Left ventricle myocardium superior (tissue), 1 donor: ENCODE results near the gene HDAC9. TPM values are rescaled to one million over a fixed set of nuclear protein-coding genes. Genes with fewer than 3 reads are reported as not detected.
A peak's percentile ranks its signal among the peaks of the same experiment; 100 is the strongest.

ENCODE experiments used
- ATAC-seq: fragments of 200-7000 bp; cut with Tn5 transposase; one replicate; pipeline ENCODE4 v1.9.1; 2020; ENCODE audit warnings: mild to moderate bottlenecking, moderate library complexity
- DNase-seq: peaks from one replicate; pipeline ENCODE4 v3.0.0-alpha.2; 2020
- intact Hi-C: fragments of 100-400 bp; cut with micrococcal nuclease; formaldehyde crosslinking; loops from one replicate; pipeline ENCODE4 v1.11.0; 2022
- total RNA-seq: library from RNA; stranded (reverse); fragmentation: NEBNext Ultra II Directional; extraction: Animal tissue kit (Norgen Biotek cat#: 25700); gene quantifications from one replicate; pipeline ENCODE4 v1.2.1, GENCODE V29; 2021
- donor health status: DM: no; HTN: yes; CAD: no; lungs with severe emphysema.

Gene HDAC9
- total RNA-seq, 1 donor from 2014 or later, result 30.7 TPM

DNA sequence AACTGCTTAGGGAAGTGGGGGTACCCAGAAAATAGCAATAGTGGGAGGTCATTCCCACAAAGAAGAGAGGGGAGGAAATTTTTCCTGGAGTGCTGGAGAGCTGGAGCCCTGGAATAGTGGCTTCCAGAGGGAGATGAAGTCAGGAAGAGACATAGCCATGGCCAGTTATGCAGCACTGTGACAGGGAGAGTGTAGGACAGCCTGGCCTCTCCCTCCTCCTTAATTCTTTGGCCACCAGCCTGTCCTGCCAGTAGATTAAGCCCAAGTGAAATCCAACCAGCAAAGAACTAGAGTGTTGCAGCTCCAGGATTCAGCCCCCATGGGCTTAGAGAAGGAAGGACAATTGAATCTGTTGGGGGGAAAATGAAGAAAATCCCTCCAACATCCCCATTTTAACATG, 130.5 kb downstream of the HDAC9 start:
- intact Hi-C loops, result no loop called here
- no peak for DNase-seq
- ATAC-seq, result peak; percentile 63

DNA sequence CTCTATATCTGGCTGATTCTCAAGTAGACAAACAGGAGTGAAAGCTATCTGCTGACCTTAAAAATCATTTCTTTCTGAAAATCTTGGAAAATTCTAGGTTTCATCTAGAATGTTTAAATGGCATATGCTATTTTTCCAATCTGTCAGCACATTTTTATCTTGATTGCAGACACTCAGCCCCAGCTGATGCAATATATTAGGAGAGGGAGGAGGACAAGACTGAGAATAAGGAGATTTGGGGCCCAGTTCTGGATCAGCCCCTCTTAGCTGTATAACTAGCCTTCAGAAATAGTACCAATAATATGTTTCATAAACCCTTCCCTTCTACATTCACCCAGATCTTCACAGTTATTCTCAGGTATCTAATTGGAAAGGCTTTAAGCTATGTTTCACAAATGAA, 131.2 kb downstream of the HDAC9 start:
- DNase-seq, result no peak
- intact Hi-C loops, result no loop called here
- ATAC-seq, result no peak

DNA sequence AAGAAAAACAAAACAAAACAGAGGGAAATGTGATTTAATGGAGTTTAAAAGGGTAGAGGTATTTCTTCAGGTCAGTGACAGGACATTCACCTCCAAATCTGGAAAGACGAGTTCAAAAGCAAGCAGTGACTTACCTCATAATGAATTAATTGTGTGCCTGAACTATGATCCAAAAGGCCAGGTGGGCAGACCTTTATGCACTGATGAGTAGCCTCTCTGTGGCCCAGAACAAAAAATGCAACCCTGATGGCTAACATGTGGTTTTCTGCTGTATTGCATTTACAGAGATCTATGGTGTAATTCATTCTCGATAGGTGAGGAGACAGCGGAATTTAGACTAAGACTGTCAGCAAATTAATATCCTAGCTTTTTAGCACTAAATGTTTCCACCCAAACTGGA, 142.0 kb downstream of the HDAC9 start:
- DNase-seq (no peak), ATAC-seq (no peak)
- intact Hi-C loops, result no loop called here

DNA sequence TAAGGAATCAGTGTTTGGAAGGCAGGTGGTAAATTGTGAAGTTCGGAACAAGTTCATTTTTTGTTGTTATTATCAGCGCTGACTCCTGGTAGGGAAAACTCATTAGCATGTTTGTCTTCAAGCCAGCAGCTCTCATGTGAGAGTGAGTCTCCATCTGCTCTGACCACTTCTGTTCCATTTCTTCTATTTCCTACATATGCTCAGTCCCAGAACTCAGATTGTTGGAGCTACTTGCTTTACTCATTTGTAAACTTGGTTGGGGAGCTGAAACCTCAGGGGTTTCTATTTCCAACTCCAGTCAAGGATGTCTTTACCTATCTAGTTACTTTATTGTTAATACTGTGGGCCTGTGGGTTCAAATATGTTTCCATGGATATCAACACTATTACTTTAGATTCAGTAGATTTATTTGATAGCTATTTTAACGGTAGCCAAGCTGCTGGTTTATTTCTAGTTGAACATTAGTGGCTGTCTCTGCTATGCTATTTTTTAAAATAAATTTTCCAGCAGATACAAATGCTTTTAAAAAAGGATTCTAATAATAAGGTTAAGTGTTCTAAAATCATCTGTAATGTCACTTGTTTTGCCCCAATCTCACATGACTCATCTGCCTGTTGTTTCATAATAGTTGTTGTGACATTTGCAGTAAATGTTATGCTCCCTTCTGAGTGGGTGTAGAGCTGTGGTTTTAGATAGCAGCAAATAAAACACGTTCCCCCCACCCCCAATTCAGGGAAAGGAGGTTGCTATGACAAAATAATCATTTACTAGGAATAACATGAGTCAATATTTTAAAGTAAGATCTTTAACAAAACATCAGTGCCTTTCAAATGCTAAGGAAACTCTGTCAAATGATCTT, 143.3 kb downstream of the HDAC9 start:
- DNase-seq (no peak), ATAC-seq (peak; percentile 53)
- intact Hi-C loops, result no loop called here

DNA sequence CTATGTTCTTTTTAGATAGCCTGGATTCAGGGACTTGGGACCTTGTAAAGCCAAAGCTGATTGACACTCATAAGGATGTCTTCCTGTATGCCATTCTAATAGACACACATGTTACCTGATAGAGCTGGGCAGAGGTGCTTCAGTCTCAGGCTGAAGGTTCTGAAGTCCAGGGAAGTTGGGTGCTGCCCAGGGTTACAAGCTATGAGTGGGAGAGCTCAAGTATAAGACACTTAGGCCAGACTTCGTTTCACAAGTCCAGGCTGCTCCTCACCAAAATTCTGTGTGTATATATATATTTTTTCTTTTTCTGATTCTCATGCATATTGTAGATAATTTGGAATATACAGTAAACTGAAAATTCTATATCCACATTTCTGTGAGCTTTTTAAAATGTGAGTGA, 144.2 kb downstream of the HDAC9 start:
- intact Hi-C loops, result no loop called here
- ATAC-seq (no peak), DNase-seq (no peak)

DNA sequence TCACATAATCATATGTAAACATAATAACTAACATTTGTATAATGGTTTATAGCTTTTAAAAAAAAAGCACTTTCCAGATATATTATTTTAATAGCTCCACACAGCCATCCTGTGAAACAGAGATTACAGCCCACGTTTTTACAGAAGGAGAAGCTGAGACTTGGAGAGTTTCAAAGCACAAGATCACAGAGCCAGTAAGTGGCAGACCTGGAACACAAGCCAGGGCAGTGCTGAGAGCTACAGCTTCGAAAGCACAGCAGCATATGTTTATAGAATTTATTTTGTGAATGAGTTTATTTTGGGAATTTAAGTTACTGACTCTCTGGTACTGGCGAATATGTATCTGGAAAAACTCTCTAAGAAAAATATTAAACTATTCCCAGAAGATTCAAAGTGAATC, 149.4 kb downstream of the HDAC9 start:
- DNase-seq (no peak), ATAC-seq (no peak)
- intact Hi-C loops, result no loop called here

DNA sequence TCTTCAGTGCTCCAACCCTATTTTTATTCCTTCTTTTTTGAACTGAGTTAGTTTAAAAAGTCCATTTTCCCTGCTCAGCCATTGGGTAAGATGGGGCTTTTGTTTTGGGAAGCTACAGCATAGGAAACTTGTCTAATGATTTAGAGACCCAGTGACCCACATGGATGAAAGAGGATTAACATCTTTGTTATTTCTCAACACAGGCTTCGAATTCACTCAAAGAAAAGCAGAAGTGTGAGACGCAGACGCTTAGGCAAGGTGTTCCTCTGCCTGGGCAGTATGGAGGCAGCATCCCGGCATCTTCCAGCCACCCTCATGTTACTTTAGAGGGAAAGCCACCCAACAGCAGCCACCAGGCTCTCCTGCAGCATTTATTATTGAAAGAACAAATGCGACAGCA, 152.0 kb downstream of the HDAC9 start:
- no peak for ATAC-seq
- intact Hi-C loops, result no loop called here
- no peak for DNase-seq

DNA sequence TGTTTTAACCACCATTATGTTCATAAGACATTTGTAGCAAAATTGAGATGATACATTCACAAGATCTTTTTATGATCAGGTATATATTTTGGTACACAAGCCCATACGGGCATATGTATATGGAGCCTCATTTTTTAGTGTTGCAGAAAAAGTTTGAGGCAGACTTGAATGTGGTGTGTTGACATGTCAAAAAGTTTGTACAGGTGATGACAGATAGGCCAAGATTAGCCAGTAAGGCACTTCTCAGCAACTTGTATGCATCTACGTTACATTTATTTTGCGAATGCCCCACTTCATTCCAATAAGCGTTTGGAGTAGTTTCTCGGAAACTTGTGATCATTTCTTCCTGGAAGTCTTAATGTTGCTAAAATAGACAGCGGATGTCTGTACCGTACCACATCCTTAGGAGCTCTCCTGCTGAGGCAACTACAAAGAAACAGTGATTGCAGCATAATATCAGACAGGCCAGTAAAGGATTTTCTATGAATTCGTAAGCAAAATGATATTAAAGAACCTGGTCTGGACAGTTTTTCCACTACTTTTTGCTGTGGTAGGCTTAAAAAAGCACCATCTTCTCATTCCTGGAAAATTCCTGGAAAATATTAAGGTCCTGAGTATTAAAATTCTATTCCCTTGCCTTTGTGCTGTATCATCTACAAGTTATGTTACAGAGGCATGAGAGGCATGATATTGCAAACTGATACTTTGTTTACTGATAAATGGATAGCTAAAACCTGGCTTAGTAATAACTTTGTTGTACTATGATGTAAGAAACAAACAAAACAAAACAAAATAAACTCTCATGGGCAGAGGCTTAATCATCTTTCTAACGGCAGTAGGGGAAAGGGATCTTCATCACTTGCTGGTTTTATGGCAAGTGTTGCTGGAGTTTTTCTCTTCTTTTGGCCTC, 153.6 kb downstream of the HDAC9 start:
- peak; percentile 38 for ATAC-seq
- DNase-seq, result no peak
- intact Hi-C loops, result no loop called here

DNA sequence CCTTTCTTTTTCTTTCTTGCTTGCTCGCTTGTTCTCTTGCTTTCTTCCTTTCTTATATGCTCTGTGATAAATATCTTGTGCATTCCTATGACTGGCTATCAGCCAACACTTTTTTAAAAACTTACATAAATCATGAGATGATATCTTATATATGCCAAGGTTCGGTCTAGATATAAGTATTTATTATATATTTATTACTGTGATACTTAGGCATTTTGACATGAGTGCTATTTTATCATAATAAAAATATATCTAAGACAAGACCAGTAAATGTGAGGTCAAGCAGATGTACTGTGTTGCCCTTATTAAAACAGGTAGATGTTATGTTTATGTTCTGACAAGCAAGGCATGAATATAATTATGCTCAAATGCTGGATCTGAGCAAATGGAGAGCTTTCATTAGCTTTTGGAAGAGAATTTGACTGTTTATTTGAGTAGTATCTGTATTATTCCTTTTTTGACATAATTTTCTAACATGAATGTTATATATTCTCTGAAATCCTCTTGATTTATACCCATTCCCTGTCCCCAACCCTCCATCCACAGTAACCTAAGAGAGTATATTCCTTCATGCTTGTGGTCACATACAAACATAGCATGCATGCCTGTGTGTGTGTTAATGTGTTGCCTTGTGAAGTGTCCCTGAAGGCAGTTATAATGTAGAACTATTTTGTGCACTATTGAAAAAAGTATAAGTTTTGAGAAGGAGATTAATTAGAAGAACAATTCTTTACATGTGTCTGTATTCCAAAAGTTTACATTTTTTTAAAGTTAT, 158.0 kb downstream of the HDAC9 start:
- intact Hi-C loops, result no loop called here
- no peak for DNase-seq
- no peak for ATAC-seq

DNA sequence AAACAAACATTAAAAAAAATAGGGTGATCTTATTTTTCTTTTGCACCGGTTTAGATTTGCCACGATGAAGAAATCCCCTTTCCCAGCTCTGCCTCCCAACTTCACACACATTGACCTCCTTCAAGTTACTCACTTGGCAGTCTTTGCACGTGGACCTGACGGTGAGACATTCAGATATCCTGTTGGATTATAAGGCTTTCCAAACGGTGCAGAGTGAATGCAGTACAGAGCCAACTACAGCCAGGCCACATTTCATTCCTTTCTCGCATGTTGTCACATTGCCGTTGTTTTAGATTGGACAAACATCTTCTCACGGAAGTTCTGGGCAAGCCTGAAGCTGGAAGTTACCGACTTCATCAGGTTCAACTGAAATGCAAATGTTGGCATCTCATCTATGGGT, 159.2 kb downstream of the HDAC9 start:
- DNase-seq (no peak), ATAC-seq (no peak)
- intact Hi-C loops, result no loop called here

DNA sequence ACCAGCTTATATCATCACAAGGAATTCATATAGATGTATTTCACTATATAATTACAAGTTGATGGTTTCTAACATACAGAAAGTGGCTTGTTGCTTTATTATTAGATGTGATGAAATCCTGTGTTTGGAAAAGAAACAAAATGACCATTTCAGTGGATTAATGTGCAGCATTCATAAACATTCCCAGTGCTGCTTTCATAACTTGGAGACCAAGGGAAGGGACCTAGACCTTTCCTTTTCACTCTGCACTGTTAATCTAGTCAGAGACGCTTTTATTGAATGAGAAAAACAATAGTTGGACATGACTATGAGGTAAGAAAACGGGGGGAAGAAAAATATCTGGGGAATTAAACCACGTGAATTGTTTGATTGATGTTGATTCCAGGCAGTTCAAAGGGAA, 160.0 kb downstream of the HDAC9 start:
- ATAC-seq (no peak), DNase-seq (no peak)
- intact Hi-C loops, result no loop called here

DNA sequence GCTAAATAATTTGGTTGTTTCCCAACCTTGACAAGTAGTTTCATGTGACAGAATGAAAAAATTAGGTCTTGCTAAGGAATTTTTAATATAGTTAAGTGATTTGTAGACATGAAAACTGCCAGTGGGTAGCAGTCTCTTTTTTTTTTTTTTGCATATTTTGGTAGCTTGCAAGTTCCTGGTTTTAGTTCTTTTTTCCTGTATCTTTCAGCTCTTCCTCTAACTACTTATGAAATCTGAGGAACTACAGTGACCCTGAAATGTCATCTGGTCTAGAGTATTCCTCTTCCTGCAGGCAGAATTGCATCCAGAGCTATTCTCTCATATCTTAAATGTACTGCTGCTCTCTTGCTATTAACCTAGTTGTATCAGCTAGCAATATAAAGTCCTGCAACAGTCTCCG, 160.4 kb downstream of the HDAC9 start:
- ATAC-seq, result no peak

DNA sequence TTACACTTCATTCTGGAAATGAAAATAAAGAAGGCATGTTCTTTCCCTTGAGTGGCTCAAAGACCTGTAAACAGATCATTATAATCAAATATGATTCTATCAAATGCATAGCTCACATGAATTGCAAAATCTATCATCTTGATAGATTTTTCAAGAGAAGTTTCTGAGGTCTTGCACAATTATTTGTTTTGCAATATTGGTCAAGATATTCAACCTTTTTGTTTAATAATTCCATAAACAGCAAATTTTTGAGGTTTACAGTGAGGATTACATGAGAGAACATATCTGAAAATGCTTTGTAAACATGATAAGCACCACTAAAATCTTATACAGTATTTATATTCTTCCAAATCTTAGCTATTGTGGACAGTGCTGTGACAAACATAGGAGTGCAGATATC, 160.8 kb downstream of the HDAC9 start:
- intact Hi-C loops, result no loop called here
- no peak for ATAC-seq
- no peak for DNase-seq

More for the DNA sequence above, 160.4 kb downstream of the HDAC9 start:
- no peak for DNase-seq
- intact Hi-C loops, result no loop called here

DNA sequence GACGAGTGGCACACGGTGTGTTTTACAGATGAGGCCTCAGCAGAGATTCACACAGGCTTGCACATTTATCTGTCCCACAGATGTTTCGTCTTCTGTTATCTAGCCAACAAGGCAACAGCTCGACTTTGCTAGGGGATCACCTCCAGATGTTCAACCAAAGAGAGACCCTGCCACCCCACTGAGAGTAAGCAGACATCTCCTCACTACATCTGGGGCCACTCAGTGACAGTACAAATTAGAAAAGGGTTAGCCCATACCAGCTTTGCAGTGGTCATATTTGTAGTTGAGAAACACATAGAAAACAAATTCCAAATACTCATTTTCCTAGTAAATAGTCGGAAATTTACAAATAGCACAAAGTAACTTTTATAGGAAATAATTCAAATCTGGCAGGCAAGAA, 164.2 kb downstream of the HDAC9 start:
- DNase-seq (no peak), ATAC-seq (no peak)
- intact Hi-C loops, result loop anchor here (10.0 kb wide), 1 partner anchor 305 kb away; no protein-coding TSS in a partner anchor

DNA sequence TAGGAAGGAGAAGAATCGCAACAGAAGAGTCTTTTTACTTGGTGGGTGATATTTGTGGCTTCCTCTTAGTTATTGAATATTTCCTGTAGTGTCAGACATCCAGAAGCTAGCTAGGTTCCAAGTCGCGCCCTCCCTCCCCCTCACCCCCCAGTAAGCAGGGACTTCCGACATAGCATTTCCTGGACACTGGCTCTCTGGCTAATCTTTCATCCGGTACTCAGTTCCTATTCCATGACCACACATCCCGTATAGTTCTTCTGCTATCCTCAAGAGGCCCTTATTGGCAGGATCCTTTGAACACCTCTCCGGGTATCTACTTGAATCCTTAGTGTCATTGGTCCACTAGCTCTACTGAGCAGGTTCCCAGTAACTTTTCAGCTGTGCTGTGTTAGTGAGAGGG, 167.8 kb downstream of the HDAC9 start:
- intact Hi-C loops, result loop anchor here (10.0 kb wide), 1 partner anchor 309 kb away; no protein-coding TSS in a partner anchor
- ATAC-seq (peak; percentile 69), DNase-seq (peak; percentile 28)

DNA sequence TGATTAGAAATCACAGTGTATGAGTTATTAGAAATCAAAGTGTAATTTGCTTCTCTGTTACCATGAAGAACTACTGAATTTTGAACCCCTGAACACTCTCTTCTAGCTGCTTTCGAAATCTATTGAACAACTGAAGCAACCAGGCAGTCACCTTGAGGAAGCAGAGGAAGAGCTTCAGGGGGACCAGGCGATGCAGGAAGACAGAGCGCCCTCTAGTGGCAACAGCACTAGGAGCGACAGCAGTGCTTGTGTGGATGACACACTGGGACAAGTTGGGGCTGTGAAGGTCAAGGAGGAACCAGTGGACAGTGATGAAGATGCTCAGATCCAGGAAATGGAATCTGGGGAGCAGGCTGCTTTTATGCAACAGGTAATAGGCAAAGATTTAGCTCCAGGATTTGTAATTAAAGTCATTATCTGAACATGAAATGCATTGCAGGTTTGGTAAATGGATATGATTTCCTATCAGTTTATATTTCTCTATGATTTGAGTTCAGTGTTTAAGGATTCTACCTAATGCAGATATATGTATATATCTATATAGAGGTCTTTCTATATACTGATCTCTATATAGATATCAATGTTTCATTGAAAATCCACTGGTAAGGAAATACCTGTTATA, 170.7 kb downstream of the HDAC9 start:
- ATAC-seq, result peak; percentile 93
- intact Hi-C loops, result loop anchor here (10.0 kb wide), 1 partner anchor 311 kb away; no protein-coding TSS in a partner anchor
- peak; percentile 82 for DNase-seq

DNA sequence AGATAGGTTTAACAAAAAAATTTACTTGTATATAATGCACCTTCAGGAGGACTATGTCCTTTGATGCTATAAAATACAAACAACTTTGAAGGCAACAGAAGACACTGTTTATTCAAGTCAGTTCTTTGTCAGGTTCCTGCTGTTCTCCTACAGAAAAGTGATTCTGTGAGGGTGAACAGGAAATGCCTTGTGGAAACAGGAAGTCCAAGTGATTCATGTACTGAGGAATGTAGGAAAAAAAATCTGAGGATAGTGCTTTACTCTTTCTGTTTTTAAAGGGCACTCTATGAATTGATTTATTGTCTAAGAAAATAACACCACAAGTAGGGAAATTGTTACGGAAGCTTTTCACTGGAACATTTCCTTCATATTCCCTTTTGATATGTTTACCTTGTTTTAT, 171.9 kb downstream of the HDAC9 start:
- ATAC-seq (peak; percentile 51), DNase-seq (no peak)
- intact Hi-C loops, result loop anchor here (10.0 kb wide), 1 partner anchor 313 kb away; no protein-coding TSS in a partner anchor

DNA sequence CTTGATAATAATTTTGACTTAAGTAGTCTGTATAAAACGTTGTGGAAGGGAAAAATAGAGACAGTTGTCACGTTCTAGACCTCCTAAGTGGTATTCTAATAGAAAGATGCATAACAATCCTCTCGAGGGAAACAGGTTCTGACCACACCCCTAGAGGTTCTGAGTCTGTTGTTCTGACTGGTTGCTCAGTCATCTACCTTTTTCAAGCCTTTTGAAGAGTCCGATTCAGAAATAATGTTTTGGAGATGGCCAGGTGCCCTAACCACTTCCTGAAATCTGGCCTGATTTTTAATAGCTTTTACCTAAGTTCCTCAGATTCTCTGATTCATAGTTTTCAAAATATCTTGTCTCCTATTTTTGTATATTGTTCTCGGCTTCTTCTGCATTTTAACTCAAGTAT, 175.6 kb downstream of the HDAC9 start:
- ATAC-seq (no peak), DNase-seq (no peak)
- intact Hi-C loops, result loop anchor here (2.0 kb wide), 1 partner anchor 56 kb away; no protein-coding TSS in a partner anchor

DNA sequence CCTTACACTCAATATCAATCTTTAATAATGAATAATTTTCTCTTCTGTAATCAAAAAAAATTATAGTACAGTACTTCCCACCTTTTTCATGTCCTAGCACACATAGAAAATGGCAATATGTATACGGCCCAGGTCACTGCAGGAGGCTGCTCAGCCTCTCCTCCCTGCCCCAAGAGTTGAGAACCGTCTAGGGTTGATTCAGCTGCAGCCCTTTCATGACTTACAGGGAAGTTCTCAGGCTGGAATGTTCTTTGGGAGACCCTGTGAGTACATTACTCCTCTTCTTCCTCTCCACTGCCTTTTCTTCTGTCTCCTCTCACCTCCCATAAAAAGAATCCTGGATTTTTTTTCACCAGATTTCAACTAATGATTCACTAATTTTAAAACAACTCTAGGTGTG, 180.0 kb downstream of the HDAC9 start:
- DNase-seq, result no peak
- intact Hi-C loops, result no loop called here
- ATAC-seq, result no peak
